Ectodermal cell (in vitro differentiated cells): ENCODE measurements around the gene FAM136A. TPM values are rescaled to one million over a fixed set of nuclear protein-coding genes. Genes with fewer than 3 reads are reported as not detected.

ENCODE experiments used
- H3K27ac ChIP-seq: 2 replicates; pipeline ENCODE4 v1.7.0; 2013; ENCODE audit warnings: mild to moderate bottlenecking, low read depth, low read length; ENCODE audit not compliant: insufficient read depth, poor library complexity, severe bottlenecking
- H3K27me3 ChIP-seq: 2 replicates; pipeline ENCODE4 v1.7.0; 2013; ENCODE audit warnings: mild to moderate bottlenecking, low read length; ENCODE audit not compliant: insufficient read depth, control insufficient read depth, poor library complexity, severe bottlenecking
- H3K36me3 ChIP-seq: one replicate; pipeline ENCODE4 v1.7.0; 2013; ENCODE audit warnings: low read length; ENCODE audit not compliant: control insufficient read depth, insufficient read depth
- H3K4me1 ChIP-seq: one replicate; pipeline ENCODE4 v1.7.0; 2013; ENCODE audit warnings: low read length; ENCODE audit not compliant: control insufficient read depth, insufficient read depth
- H3K4me3 ChIP-seq: 2 replicates; pipeline ENCODE4 v1.7.0; 2013; ENCODE audit warnings: low read depth, low read length, control low read depth; ENCODE audit not compliant: insufficient read depth
- H3K9me3 ChIP-seq: 2 replicates; pipeline ENCODE4 v1.7.0; 2013; ENCODE audit warnings: mild to moderate bottlenecking, low read length, moderate library complexity; ENCODE audit not compliant: control insufficient read depth
- WGBS, 2 experiments: methylation state at CpG; one replicate each; pipeline ENCODE4 v1.1.7; 2013; ENCODE audit warnings: missing lambda C conversion rate in 2 of 2; 5-methylcytosine and 5-hydroxymethylcytosine counted together
- polyA plus RNA-seq, 4 experiments: library from polyadenylated mRNA; stranded (reverse); fragments of 50-300 nt; gene quantifications; one replicate each; pipeline ENCODE4 v1.2.3, GENCODE V29; 2013

Gene FAM136A
- 98.4 TPM for polyA plus RNA-seq (2013, experiment 1 of 4)
- 104 TPM for polyA plus RNA-seq (2013, experiment 2 of 4)
- 64.5 TPM for polyA plus RNA-seq (2013, experiment 3 of 4)
- polyA plus RNA-seq (2013, experiment 4 of 4) = 70.1 TPM

- H3K4me3 ChIP-seq = peak within 1 kb of the TSS; percentile 80
- H3K9me3 ChIP-seq = no peaks in the 10 kb centered on the region
- H3K4me1 ChIP-seq = peaks cover 5% of the 10 kb centered on the region
- H3K27ac ChIP-seq = peak within 1 kb of the TSS; percentile 86
- no peaks in the 10 kb centered on the region for H3K27me3 ChIP-seq
- WGBS, 2 experiments = 0 to 1% methylated on average over 79 of the region's 79 CpGs
- peaks cover 18% of the 10 kb centered on the region for H3K36me3 ChIP-seq
Observed at GRCh38 chr2:70301344-70302194, at the start of gene FAM136A. TSS of gene FAM136A (minus strand) at chr2:70302067. CDS start at chr2:70302011, 56 bp downstream.

GRCh38 chr2:70349921-70350685 lies 48.2 kb upstream of the FAM136A start:
- WGBS, 2 experiments = 87 to 91% methylated on average over 1 to 2 of the region's 3 CpGs
- Histone ChIP-seq H3K4me3 (no peak overlapping the region), H3K9me3 (no peaks in the 10 kb centered on the region), H3K36me3 (no peaks in the 10 kb centered on the region), H3K27me3 (no peaks in the 10 kb centered on the region), H3K4me1 (no peaks in the 10 kb centered on the region), H3K27ac (no peak overlapping the region)

GRCh38 chr2:70347831-70348230 lies 46.0 kb upstream of the FAM136A start:
- Histone ChIP-seq H3K4me3 (no peak overlapping the region), H3K27me3 (peaks cover 3% of the 10 kb centered on the region), H3K4me1 (no peaks in the 10 kb centered on the region), H3K36me3 (no peaks in the 10 kb centered on the region), H3K27ac (no peak overlapping the region), H3K9me3 (no peaks in the 10 kb centered on the region)
- 81 to 92% methylated on average over 1 of the region's 1 CpG for WGBS, 2 experiments

DNA sequence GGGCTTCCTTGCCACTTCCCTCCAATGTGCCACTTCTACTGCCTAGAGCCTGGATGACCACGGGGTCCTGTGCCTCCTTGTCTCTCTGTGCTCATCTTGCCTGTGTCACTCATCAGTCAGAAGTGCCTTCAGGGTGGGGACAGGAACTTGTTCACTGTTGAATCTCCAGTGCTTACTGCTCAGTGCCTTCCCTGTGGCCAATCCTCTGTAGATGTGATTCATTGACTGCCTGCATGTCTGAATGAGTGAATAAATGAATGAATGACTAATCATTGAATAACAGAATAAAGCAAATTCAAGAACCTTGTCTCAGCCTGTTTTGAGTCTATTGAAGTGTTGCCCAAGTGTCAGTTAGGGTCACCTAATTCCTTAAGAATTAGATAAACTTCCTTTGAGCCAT lies 42.3 kb upstream of the FAM136A start:
- no peaks in the 10 kb centered on the region for H3K36me3 ChIP-seq
- H3K4me3 ChIP-seq = no peak overlapping the region
- H3K4me1 ChIP-seq = no peaks in the 10 kb centered on the region
- no peak overlapping the region for H3K27ac ChIP-seq
- H3K27me3 ChIP-seq = peaks cover 3% of the 10 kb centered on the region
- WGBS, 2 experiments = 62 to 66% methylated on average over 1 of the region's 1 CpG
- no peaks in the 10 kb centered on the region for H3K9me3 ChIP-seq

- Histone ChIP-seq H3K27me3 (peaks cover 3% of the 10 kb centered on the region), H3K9me3 (no peaks in the 10 kb centered on the region), H3K4me3 (no peak overlapping the region), H3K27ac (no peak overlapping the region), H3K36me3 (no peaks in the 10 kb centered on the region), H3K4me1 (no peaks in the 10 kb centered on the region)
Observed at GRCh38 chr2:70341477-70341765, 39.6 kb upstream of the FAM136A start.

GRCh38 chr2:70340761-70341476 lies 39.1 kb upstream of the FAM136A start:
- no peaks in the 10 kb centered on the region for H3K9me3 ChIP-seq
- WGBS, 2 experiments = 21 to 24% methylated on average over 7 of the region's 7 CpGs
- H3K27ac ChIP-seq = no peak overlapping the region
- H3K4me1 ChIP-seq = no peaks in the 10 kb centered on the region
- no peak overlapping the region for H3K4me3 ChIP-seq
- no peaks in the 10 kb centered on the region for H3K36me3 ChIP-seq
- H3K27me3 ChIP-seq = peaks cover 3% of the 10 kb centered on the region

- Histone ChIP-seq H3K27me3 (peaks cover 3% of the 10 kb centered on the region), H3K4me3 (no peak overlapping the region), H3K27ac (no peak overlapping the region), H3K9me3 (no peaks in the 10 kb centered on the region), H3K36me3 (no peaks in the 10 kb centered on the region), H3K4me1 (no peaks in the 10 kb centered on the region)
- 79 to 85% methylated on average over 4 of the region's 4 CpGs for WGBS, 2 experiments
Observed at GRCh38 chr2:70340075-70340474, 38.2 kb upstream of the FAM136A start.

DNA sequence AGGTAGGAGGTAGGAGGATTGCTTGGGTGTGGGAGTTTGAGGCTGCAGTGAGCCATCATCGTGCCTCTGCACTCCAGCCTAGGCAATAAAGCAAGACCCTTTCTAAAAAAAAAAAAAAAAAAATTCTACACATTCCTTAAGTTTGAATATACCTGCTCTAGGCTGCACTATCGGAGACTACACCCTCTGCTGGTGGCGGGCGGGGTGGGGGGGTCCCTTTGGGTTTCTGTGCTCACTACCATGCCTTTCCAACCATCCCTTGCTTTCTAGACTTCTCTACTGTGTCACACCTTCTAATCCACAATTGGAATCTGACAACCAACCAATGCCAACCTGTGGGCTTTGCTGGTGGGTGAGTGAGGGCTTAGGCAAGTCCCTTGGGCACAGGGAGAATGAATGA lies 34.7 kb upstream of the FAM136A start:
- no peak overlapping the region for H3K4me3 ChIP-seq
- no peaks in the 10 kb centered on the region for H3K27me3 ChIP-seq
- H3K27ac ChIP-seq = no peak overlapping the region
- no peaks in the 10 kb centered on the region for H3K4me1 ChIP-seq
- no peaks in the 10 kb centered on the region for H3K36me3 ChIP-seq
- H3K9me3 ChIP-seq = no peaks in the 10 kb centered on the region
- WGBS, 2 experiments = 84 to 94% methylated on average over 4 of the region's 4 CpGs

DNA sequence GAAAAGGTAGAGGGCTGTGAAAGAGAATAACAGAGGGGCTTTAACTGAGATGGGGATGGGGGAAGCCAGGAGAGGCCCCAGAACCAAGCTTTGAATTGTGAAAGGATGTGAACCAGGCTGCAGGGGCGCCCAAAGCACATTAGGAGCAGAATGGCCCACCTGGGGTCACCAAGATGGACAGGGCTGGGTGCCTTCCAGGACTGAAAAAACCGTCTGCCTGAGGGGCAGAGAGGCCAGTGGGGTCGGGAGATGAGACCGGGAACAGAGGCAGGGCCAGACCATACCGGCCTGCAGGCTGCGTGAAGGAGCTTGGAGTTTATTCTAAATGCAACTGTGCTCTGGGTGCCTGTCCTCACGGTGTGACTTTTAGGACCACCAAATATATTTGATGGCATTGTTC lies 29.1 kb upstream of the FAM136A start:
- no peak overlapping the region for H3K4me3 ChIP-seq
- no peaks in the 10 kb centered on the region for H3K36me3 ChIP-seq
- H3K9me3 ChIP-seq = no peaks in the 10 kb centered on the region
- 79 to 80% methylated on average over 7 of the region's 7 CpGs for WGBS, 2 experiments
- no peaks in the 10 kb centered on the region for H3K27me3 ChIP-seq
- H3K4me1 ChIP-seq = no peaks in the 10 kb centered on the region
- no peak overlapping the region for H3K27ac ChIP-seq

DNA sequence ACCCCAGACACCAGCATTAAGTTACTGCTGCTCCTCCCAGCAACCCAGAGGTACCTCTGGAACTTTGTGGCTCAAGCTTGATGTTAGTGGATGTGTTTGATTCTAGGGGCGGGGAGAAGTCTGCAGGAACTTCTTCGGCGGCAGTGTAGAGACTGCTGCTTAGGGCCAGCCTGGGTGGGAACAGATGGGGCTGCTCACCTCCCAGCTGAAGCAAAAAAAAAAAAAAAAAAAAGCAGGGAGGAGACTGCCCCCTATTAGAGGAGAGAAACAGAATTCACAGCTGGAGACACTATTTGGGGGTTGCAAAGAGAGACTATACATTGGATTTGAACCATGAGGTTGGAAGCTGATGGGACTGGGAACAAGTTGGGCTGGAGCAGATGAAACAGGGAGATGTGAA lies 28.6 kb upstream of the FAM136A start:
- H3K4me3 ChIP-seq = no peak overlapping the region
- no peak overlapping the region for H3K27ac ChIP-seq
- H3K27me3 ChIP-seq = no peaks in the 10 kb centered on the region
- no peaks in the 10 kb centered on the region for H3K36me3 ChIP-seq
- H3K9me3 ChIP-seq = no peaks in the 10 kb centered on the region
- H3K4me1 ChIP-seq = no peaks in the 10 kb centered on the region
- 83 to 91% methylated on average over 3 of the region's 3 CpGs for WGBS, 2 experiments
